Measurements from ENCODE around the gene ATP9B.

Gene ATP9B

GRCh38 chr18:79382681-79383387 lies 313.6 kb downstream of the ATP9B start:
- no peak for DNase-seq

GRCh38 chr18:79383388-79384056 lies 314.3 kb downstream of the ATP9B start:
- DNase-seq = no peak

GRCh38 chr18:79384151-79384807 lies 315.1 kb downstream of the ATP9B start:
- DNase-seq = no peak

GRCh38 chr18:79384834-79385233 lies 315.6 kb downstream of the ATP9B start:
- DNase-seq = no peak

DNA sequence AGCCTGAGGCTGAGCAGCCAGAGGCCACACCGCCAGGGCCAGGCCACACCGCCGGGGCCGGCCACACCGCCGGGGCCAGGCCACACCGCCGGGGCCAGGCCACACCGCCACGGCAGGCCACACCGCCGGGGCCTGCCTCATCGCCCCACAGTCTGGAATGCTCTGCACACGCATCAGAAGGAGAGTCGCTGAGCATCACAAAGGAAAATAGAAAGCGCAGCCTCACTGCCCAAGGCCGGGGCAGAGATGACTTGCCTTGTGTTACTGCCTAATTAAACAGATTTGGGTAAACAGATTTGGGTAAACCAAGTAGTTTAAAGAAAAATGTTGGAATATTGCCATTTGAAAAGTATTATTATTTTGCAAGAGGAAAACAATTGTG lies 316.1 kb downstream of the ATP9B start:
- no peak for DNase-seq

DNA sequence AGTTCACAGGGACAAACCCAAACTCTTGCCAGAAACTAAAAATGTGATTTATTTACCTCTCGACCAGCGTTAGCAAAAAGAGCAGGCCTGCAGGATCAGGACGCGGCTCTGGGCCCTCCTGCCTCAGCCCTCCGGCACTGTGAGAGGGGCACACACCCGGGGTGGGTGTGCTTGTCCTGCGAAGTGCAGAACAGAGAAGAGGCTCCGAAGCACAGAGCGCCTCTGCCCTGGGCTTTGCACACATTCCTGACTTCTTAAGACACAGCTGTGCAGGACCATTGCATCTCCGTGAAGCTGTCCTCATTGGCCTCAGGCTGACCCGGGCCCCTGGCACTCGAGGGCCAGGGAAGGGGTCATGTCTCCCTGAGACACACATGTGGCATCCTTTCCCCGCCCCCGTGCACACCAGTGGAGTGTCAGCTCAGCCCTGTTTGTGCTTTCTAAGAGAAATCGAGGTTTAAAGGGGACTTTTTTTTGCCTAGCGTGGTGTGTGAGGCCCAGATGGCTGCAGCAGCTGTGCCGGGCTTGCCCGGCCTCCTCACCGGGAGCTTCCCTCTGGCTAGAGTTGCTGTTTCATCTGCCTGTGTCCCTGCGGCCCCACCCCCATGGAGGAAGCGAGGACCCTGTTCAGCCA lies 316.6 kb downstream of the ATP9B start:
- DNase-seq = no peak

GRCh38 chr18:79386547-79386946 lies 317.4 kb downstream of the ATP9B start:
- no peak for DNase-seq

DNA sequence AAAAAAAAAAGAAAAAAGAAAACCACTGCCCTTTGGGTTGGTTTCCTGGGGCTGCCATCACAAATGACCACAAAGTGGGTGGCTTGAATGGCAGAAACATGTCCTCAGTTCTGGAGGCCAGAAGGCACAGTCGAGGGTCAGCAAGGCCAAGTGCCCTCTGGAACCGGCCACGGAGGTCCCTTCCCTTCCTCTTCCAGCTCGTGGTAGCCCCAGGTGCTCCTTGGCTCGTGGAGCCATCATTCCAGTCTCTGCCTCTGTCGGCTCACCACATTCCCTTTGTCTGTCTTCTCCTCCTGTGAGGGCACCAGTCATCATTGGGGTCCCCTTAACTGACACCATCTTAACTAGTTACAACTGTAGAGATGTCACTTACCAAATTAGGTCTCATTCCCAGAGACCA lies 318.0 kb downstream of the ATP9B start:
- DNase-seq = no peak

DNA sequence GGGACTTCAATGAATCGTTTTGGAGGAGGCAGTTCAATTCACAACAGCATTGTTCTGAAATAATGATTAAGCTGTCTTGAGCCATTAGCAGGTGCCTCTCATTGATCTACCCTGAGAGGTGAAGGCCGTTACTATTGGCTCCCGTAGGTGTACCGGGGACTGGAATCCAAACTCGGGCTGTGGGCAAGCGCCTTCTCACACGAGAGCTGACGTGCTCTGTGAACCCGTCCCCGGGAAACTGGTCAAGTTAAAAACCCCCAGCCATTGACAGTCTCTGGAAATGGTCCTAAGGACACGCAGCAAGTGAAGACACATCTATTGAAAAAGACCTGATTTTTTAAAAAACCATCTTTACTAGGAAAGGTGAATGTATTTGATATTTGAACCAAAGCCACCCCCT lies 318.4 kb downstream of the ATP9B start:
- no peak for DNase-seq

DNA sequence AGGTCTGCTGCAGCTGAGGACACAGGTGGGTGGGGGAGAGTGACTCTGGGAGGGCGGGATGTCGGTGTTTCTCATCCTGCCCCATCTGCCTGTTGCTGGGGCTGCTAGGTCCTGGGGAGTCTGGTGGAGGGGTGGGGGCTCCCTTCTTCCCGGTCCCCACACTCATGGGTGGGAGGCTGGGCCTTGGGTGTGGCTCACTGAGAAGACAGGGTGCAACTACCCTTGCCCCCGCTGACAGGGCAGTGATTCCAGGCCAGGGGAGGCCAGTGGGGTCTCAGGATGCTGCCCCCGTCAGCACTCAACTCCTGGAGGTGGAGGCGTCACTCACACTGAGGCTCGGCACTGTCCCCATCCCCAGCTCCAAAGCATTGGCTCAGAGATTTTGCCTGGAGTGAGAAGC lies 318.8 kb downstream of the ATP9B start:
- no peak for DNase-seq

GRCh38 chr18:79389689-79390088 lies 320.5 kb downstream of the ATP9B start:
- DNase-seq = no peak

GRCh38 chr18:79392226-79392625 lies 323.0 kb downstream of the ATP9B start:
- DNase-seq = no peak

- DNase-seq = no peak
These were observed 324.0 kb downstream of the ATP9B start for GRCh38 chr18:79393181-79393634.

- DNase-seq = peak in 1 of 5 experiments; percentile 43
These were observed 324.7 kb downstream of the ATP9B start for GRCh38 chr18:79393635-79394533.

- peak in 4 of 5 experiments; percentile 39 to 70 (median 50) for DNase-seq
These were observed 325.5 kb downstream of the ATP9B start for GRCh38 chr18:79394534-79395307.

GRCh38 chr18:79395308-79395640 lies 326.1 kb downstream of the ATP9B start:
- no peak for DNase-seq

GRCh38 chr18:79395761-79396404 lies 326.7 kb downstream of the ATP9B start, which contains the start of gene NFATC1:
Gene NFATC1 (plus strand): TSS chr18:79395930. CDS start chr18:79396225, 295 bp downstream.
- peak; percentile 47 to 77 (median 59) for DNase-seq

DNA sequence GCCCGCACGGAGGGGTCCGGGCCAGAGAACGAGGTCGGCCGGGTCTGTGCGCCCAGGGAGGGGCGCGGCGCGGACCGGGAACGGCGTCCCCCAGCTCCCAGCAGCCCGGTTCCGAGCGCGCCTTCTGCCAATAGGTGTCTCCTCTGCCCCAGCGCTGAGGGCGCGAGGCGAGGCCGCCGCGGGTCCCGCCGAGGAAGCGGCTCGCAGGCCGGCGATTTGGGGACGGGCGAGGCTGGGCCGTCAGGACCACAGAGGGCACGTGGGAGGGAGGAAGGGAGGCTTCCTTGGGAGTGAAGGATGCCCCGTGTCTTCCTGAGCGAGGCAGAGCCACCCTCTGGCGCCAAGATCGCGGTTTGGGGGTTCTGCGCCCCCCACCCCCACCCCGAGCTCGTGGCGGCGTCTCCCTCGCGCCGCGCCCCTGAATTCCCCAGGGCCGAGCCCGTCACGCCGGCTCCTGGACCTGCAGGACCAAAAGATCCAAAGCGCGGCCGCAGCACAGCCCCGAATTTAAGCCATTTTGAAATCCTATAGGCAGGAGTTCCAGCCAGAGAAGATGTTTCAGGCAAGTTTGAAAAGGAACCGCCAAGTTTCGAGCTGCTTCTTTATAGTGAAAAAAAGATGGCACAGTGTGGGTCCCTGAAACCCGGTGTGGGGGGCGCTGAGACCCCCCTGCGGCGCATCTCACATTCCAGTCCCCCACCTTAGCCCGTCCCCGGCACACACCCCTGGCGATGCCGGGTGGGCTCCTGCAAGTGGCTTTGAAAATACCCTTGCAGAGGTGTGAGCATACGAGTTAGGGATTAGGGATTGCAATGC lies 327.4 kb downstream of the ATP9B start:
- DNase-seq = peak in 1 of 5 experiments; percentile 39

- no peak for DNase-seq
These were observed 328.1 kb downstream of the ATP9B start for GRCh38 chr18:79397247-79397829.
